Astrocyte (in vitro differentiated cells and primary cell): ENCODE measurements around the gene ACSF3.

ENCODE experiments used
- EZH2 ChIP-seq: IDR thresholded peaks from 2 replicates; pipeline ENCODE4 v1.6.1; 2012; ENCODE audit warnings: mild to moderate bottlenecking, low read length, inconsistent platforms; ENCODE audit not compliant: insufficient read depth
- TF ChIP-seq, protein P1 (sequence below): IDR thresholded peaks from 2 replicates; pipeline ENCODE4 v1.5.1; 2011; ENCODE audit warnings: low read depth, mild to moderate bottlenecking, inconsistent platforms, low read length, moderate library complexity; ENCODE audit not compliant: insufficient read depth

DNA sequence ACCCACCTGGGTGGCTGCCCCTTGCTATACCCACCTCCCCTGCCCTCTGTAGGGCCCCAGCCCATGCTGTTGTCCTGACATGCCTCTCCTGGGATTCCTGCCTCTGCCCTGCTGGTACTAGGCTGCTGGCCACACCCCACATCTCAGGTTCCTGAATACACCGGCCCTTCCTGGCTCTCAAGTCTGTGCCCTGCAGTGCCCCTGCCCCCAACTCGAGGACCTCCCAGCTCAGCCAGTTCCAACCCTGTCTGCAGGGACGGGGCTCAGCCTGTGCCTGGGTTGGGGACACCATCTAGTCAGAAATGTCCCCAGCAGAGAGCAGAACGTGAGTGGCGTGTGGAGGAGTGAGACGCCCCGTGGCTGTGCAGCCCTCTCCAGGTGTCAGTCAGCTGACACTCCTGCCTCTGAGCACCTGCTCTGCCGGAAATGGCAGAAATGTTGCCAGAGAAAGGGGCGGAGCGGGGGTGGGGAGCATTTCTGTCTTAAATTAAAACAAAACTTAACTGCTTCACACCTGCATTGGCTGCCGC lies 28.7 kb downstream of the ACSF3 start:
- TF ChIP-seq, protein P1, sequence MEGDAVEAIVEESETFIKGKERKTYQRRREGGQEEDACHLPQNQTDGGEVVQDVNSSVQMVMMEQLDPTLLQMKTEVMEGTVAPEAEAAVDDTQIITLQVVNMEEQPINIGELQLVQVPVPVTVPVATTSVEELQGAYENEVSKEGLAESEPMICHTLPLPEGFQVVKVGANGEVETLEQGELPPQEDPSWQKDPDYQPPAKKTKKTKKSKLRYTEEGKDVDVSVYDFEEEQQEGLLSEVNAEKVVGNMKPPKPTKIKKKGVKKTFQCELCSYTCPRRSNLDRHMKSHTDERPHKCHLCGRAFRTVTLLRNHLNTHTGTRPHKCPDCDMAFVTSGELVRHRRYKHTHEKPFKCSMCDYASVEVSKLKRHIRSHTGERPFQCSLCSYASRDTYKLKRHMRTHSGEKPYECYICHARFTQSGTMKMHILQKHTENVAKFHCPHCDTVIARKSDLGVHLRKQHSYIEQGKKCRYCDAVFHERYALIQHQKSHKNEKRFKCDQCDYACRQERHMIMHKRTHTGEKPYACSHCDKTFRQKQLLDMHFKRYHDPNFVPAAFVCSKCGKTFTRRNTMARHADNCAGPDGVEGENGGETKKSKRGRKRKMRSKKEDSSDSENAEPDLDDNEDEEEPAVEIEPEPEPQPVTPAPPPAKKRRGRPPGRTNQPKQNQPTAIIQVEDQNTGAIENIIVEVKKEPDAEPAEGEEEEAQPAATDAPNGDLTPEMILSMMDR, result no peak
- no peak for TF ChIP-seq EZH2
